ENCODE data around the gene URB1.
A peak's percentile ranks its signal among the peaks of the same experiment; 100 is the strongest.

URB1 gene

GRCh38 chr21:32356874-32357395 lies 35.9 kb downstream of the URB1 start:
- TF ChIP-seq CTCF (conservative IDR thresholded peaks at IDR 0.05; ENCODE audit: low read depth), result no peak
- DNase-seq (ENCODE audit: low spot score), result no peak
- ChIA-PET POLR2A (ENCODE audit: low non-redundant PET) (no interaction called here), CTCF (no interaction called here)
- H3K27ac ChIP-seq, result no peak overlapping the region

GRCh38 chr21:32353002-32353711 lies 39.7 kb downstream of the URB1 start:
- TF ChIP-seq CTCF (conservative IDR thresholded peaks at IDR 0.05; ENCODE audit: low read depth), result no peak
- CTCF ChIA-PET, result interaction anchor here (0.6 kb wide), 1 partner anchor 491 kb away, joined by 5 read pairs; no protein-coding TSS in a partner anchor
- 0 out of 2 replicates have a peak overlapping the region, but pooled peaks have one; percentile 3 for H3K27ac ChIP-seq
- no peak for DNase-seq (ENCODE audit: low spot score)
- POLR2A ChIA-PET (ENCODE audit: low non-redundant PET), result no interaction called here

GRCh38 chr21:32352526-32352925 lies 40.3 kb downstream of the URB1 start:
- DNase-seq (ENCODE audit: low spot score), result no peak
- 0 out of 2 replicates have a peak overlapping the region, but pooled peaks have one; percentile 3 for H3K27ac ChIP-seq
- TF ChIP-seq CTCF (conservative IDR thresholded peaks at IDR 0.05; ENCODE audit: low read depth), result no peak
- POLR2A ChIA-PET (ENCODE audit: low non-redundant PET), result no interaction called here
- CTCF ChIA-PET, result interaction anchor here (0.6 kb wide), 1 partner anchor 1153 kb away, joined by 4 read pairs; no protein-coding TSS in a partner anchor

- ChIA-PET POLR2A (ENCODE audit: low non-redundant PET) (no interaction called here), CTCF (no interaction called here)
- DNase-seq (ENCODE audit: low spot score), result peak; percentile 34
- no peak for TF ChIP-seq CTCF (conservative IDR thresholded peaks at IDR 0.05; ENCODE audit: low read depth)
- H3K27ac ChIP-seq, result peak overlapping the region; percentile 48
These were observed 41.4 kb downstream of the URB1 start for GRCh38 chr21:32351428-32351827.

- ChIA-PET CTCF (no interaction called here), POLR2A (ENCODE audit: low non-redundant PET) (no interaction called here)
- no peak for TF ChIP-seq CTCF (conservative IDR thresholded peaks at IDR 0.05; ENCODE audit: low read depth)
- peak overlapping the region; percentile 48 for H3K27ac ChIP-seq
- DNase-seq (ENCODE audit: low spot score), result no peak
These were observed 41.8 kb downstream of the URB1 start for GRCh38 chr21:32350981-32351380.

GRCh38 chr21:32350211-32350980 lies 42.4 kb downstream of the URB1 start:
- H3K27ac ChIP-seq, result no peak overlapping the region
- no peak for TF ChIP-seq CTCF (conservative IDR thresholded peaks at IDR 0.05; ENCODE audit: low read depth)
- no peak for DNase-seq (ENCODE audit: low spot score)
- ChIA-PET POLR2A (ENCODE audit: low non-redundant PET) (no interaction called here), CTCF (interaction anchor here (0.9 kb wide), 1 partner anchor 39 kb away, joined by 3 read pairs; no protein-coding TSS in a partner anchor)
